Measurements from ENCODE around the gene ABHD12B.

ABHD12B gene, protein sequence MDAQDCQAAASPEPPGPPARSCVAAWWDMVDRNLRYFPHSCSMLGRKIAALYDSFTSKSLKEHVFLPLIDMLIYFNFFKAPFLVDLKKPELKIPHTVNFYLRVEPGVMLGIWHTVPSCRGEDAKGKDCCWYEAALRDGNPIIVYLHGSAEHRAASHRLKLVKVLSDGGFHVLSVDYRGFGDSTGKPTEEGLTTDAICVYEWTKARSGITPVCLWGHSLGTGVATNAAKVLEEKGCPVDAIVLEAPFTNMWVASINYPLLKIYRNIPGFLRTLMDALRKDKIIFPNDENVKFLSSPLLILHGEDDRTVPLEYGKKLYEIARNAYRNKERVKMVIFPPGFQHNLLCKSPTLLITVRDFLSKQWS

DNA sequence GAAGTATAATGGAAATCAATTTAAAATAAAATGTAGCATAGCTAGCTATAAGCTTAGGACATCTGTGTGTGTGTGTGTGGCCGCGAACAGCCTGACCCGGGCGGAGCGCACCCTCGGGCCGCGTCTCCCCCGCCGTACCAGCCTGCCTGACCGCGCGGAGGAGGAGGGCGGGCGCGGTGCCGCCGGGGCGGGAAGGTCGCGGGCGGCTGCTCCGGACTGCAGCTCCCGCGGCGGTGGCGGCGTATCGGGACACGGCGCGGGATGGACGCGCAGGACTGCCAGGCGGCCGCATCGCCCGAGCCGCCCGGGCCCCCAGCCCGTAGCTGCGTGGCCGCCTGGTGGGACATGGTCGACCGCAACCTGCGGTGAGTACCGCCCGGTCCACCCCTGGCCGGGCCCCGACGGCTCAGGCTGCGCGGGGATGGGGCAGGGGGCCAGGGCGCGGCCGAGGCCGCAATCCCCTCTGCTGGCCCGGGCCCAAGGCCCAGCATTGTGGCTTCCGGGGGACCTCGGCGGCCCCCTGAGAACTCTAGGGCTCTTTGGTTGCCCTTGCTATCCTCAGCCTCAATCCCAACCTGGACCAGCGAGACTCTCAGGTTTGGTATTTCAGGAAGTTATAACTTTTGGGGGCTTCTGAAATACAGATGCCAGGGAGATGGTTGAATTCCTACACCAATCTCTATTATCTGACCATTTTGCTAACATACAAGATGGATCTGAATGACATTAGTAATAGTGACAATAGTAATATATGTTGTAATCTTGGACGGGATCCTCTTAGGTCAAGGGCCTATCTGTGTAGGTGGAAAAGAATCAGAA, at the start of gene ABHD12B:
Gene ABHD12B (plus strand): TSS at position 140 of the 819 bp plus-strand sequence. CDS start 122 bp downstream, at position 262.
- peak; percentile 67 for DNase-seq (ENCODE audit: low spot score)

DNA sequence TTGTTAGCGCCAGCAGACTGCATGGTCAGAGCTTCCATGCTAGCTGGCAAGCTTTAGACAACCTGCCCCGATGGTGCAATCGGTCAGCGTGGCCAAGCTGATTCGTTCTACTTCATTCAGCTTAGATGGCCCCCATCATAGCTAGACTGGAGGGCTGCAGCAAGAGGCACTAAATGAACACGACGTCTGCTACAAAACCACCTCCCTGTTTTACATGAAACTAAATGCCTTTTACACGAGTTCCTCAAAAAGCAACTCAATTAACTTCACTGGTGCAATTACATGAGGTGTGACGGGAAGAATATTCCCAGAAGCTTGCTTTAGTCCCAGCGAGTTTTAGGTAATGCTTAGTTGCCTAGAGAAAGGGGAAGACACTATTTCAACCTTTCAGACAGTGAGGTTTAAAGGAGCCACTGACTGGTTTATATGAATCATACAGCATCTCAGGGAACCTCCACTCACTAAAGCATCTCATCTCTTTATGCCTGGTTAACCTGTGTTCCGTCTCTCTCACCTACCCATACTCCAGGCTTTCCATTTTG, 49.3 kb upstream of the ABHD12B start:
- DNase-seq (ENCODE audit: low spot score), result no peak

- DNase-seq (ENCODE audit: low spot score), result no peak
Measured at GRCh38 chr14:50823051-50823761, 48.6 kb upstream of the ABHD12B start.

- no peak for DNase-seq (ENCODE audit: low spot score)
Measured at GRCh38 chr14:50823762-50824636, 47.9 kb upstream of the ABHD12B start.

GRCh38 chr14:50825307-50825706, 46.5 kb upstream of the ABHD12B start:
- no peak for DNase-seq (ENCODE audit: low spot score)

- no peak for DNase-seq (ENCODE audit: low spot score)
Measured at GRCh38 chr14:50826681-50827080, 45.2 kb upstream of the ABHD12B start.

DNA sequence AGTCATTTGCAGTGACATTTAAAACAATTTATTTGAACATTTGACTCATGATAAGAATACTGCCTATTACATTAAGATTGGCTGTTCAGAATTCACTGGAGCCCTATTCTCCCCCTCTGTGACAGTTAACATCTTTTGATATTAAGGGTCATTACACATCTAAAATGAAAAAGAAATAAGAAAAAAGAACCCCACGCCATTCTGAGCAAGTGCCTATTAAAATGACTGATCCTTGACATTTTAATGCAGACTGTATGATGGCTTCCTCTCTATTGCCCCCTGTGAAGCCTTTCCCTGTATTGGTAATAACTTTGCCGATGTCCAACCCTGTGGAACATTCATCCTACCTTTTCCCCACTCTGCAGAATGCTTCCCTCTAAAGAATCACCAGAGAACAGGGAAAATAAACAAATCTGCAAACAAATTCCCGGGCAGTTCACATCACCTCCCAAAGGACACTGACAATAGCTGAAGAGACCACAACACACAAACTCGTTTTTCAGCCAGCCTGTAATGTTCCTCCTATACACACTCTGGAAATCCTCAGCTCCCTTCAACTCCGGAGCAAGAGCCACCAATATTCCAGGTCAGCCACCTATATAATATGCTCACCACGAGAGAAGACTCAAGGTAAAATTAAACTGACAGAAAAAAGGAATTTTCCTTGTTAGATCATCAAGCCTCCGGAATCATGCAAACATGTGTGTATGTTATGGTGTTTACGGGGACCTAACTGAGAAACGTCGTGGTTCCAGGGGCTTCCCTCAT, 42.9 kb upstream of the ABHD12B start:
- no peak for DNase-seq (ENCODE audit: low spot score)

- no peak for DNase-seq (ENCODE audit: low spot score)
Measured at GRCh38 chr14:50829489-50830043, 42.3 kb upstream of the ABHD12B start.

GRCh38 chr14:50830044-50830931, 41.6 kb upstream of the ABHD12B start:
- peak; percentile 78 for DNase-seq (ENCODE audit: low spot score)

- peak; percentile 85 for DNase-seq (ENCODE audit: low spot score)
Measured at GRCh38 chr14:50830932-50831725, 40.7 kb upstream of the ABHD12B start, which contains the start of gene NIN. NIN (minus strand) TSS chr14:50831162; CDS start chr14:50822056, 9,106 bp downstream.

- DNase-seq (ENCODE audit: low spot score), result no peak
Measured at GRCh38 chr14:50831726-50832168, 40.1 kb upstream of the ABHD12B start.

DNA sequence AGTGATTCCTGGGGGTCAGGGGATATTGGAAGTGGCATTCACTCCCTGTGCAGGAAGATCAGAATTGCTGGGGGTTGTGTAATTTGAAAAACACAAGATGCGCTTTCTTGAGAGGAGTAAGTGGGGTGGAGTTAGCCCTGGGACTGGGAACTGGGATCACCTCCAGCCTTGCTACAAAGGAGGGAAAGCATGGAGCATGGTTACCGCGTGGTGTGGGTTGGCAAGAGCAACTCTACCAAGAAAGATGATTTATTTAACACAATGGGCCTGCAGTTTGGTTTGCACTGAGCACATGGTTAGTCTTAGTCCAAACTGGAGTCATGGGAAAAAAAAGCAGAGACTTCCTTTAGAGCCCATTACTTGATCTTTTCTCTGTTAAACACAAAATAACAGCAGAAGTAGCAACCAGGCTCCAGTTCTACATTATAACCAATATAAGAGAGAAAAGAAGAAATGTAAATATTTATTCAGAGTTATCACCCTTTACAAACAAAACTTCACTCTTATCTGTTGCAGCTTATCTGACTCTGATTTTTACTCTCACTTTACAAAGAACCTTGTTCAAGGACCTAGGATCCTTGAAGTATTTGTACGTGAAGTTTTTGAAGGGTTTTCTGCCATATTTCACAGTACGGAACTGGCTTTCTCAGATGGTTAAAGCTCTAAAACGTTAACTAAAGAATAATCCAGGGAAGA, 38.8 kb upstream of the ABHD12B start:
- DNase-seq (ENCODE audit: low spot score), result no peak

GRCh38 chr14:50834802-50835276, 37.0 kb upstream of the ABHD12B start:
- DNase-seq (ENCODE audit: low spot score), result no peak

DNA sequence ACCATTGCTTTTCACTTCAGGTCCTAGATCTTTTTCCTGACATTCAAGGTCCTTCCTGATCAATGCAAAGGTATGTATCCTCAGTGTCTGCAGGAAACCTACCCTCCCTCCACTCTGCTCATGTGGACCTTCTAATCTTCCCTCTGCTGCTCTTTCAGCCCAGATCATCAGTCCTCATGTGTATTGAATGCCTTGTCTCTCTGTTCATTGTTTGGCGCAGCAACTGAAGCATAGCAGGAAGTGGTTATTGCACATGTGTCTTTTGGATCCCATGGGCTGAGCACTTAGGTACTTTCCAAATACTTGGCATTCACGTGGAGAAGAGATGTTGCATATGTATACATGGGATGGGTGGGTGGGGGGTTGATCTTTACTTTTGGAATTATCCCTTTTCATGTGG, 36.6 kb upstream of the ABHD12B start:
- no peak for DNase-seq (ENCODE audit: low spot score)

GRCh38 chr14:50836515-50836914, 35.3 kb upstream of the ABHD12B start:
- DNase-seq (ENCODE audit: low spot score), result no peak

- no peak for DNase-seq (ENCODE audit: low spot score)
Measured at GRCh38 chr14:50837271-50837670, 34.6 kb upstream of the ABHD12B start.

- DNase-seq (ENCODE audit: low spot score), result no peak
Measured at GRCh38 chr14:50837850-50838470, 33.9 kb upstream of the ABHD12B start.

All from left forelimb (tissue), 1 donor.